BLaER1 (cell line): ENCODE results near the gene EMC1.
"Not testable (repeated sequence)": the region's sequence is repeated elsewhere in the genome, so short reads cannot be mapped to it uniquely, and the experiment has no call there.

Source experiments
- H3K27ac ChIP-seq: shearing (Covaris generic); formaldehyde crosslinking; 2 replicates; pipeline ENCODE4 v1.8.1; 2022
- H3K27me3 ChIP-seq: shearing (Covaris generic); formaldehyde crosslinking; 2 replicates; pipeline ENCODE4 v1.8.1; 2022
- H3K36me3 ChIP-seq: shearing (Covaris generic); formaldehyde crosslinking; 2 replicates; pipeline ENCODE4 v1.8.1; 2022
- H3K4me1 ChIP-seq: shearing (Covaris generic); formaldehyde crosslinking; 2 replicates; pipeline ENCODE4 v1.8.1; 2022
- H3K4me2 ChIP-seq: shearing (Covaris generic); formaldehyde crosslinking; 2 replicates; pipeline ENCODE4 v1.8.1; 2022
- H3K4me3 ChIP-seq: shearing (Covaris generic); formaldehyde crosslinking; 2 replicates; pipeline ENCODE4 v1.8.1; 2022
- H3K9ac ChIP-seq: shearing (Covaris generic); formaldehyde crosslinking; 2 replicates; pipeline ENCODE4 v1.8.1; 2022
- H3K9me3 ChIP-seq: shearing (Covaris generic); formaldehyde crosslinking; 2 replicates; pipeline ENCODE4 v1.8.1; 2022
- H4K20me1 ChIP-seq: shearing (Covaris generic); formaldehyde crosslinking; 2 replicates; pipeline ENCODE4 v1.8.1; 2022
- Cebpa-rat ChIP-seq: shearing (Covaris generic); IDR thresholded peaks from 2 replicates; pipeline ENCODE4 v1.8.1; 2022

EMC1 gene

GRCh38 chr1:19251305-19252196 is at the start of gene EMC1, which contains the start of gene MRTO4:
Gene EMC1, minus strand, starts transcription at chr1:19251524. Its CDS starts 15 bp downstream, at chr1:19251509.
Gene MRTO4, plus strand, starts transcription at chr1:19251805. Its CDS starts 31 bp downstream, at chr1:19251836.
- Histone ChIP-seq H3K4me3 (peak within 1 kb of the TSS; percentile 94), H3K4me1 (peaks cover 33% of the 10 kb centered on the region), H3K9ac (peak within 1 kb of the TSS; percentile 97), H3K27ac (peak within 1 kb of the TSS; percentile 98), H3K36me3 (peaks cover 48% of the 10 kb centered on the region), H3K4me2 (peak within 1 kb of the TSS; percentile 89), H4K20me1 (peaks cover 65% of the 10 kb centered on the region), H3K9me3 (no peaks in the 10 kb centered on the region), H3K27me3 (no peaks in the 10 kb centered on the region)
- no peak for TF ChIP-seq Cebpa-rat

DNA sequence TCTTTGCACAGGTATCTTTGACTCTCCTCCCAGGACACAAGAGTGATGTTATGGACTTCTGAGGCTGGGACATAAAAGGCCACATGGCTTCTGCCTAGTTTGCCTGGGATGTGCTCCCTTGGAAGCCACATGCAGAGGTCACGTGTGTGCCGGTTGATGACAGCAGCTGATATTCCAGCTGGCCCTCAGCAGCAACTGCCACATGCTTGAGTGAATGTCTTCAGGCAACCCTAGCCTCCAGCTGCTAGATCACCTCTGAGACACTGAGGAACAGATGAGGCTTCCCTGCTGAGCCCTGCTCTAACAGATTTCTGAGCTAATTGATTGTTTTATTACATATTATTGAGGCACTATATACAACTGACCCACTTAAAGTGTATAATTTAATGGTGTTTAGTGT is 48.9 kb upstream of the EMC1 start:
- peaks cover 49% of the 10 kb centered on the region for H3K36me3 ChIP-seq
- H3K4me1 ChIP-seq: no peaks in the 10 kb centered on the region
- H3K27ac ChIP-seq: no peak overlapping the region
- H3K9me3 ChIP-seq: peaks cover 10% of the 10 kb centered on the region
- H3K4me3 ChIP-seq: no peak overlapping the region
- no peak overlapping the region for H3K9ac ChIP-seq
- TF ChIP-seq Cebpa-rat: no peak
- no peaks in the 10 kb centered on the region for H4K20me1 ChIP-seq
- no peak overlapping the region for H3K4me2 ChIP-seq
- H3K27me3 ChIP-seq: no peaks in the 10 kb centered on the region

DNA sequence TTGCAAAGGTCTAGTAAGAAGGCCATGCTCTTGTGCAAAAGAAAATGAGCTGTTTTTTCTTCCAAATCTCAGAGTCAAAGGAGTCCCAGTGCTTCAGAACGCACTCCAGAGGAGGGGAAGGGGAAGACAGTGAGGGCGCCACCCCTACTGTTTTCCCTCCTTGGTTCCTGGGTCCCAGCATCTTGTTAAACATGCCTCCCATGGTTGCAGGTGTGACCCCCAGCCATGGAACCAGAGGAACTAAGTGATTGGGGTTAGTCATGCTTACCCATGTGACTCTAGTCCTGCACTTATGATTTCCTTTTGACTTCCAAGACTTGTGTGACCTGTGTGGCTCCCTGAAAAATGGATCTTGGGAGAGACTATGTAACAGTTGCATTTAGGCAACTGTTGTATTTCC is 43.3 kb upstream of the EMC1 start:
- Histone ChIP-seq H3K4me2 (no peak overlapping the region), H3K9me3 (peaks cover 42% of the 10 kb centered on the region), H3K4me1 (no peaks in the 10 kb centered on the region), H3K4me3 (no peak overlapping the region), H4K20me1 (no peaks in the 10 kb centered on the region), H3K27ac (no peak overlapping the region), H3K36me3 (peaks cover 30% of the 10 kb centered on the region), H3K27me3 (no peaks in the 10 kb centered on the region), H3K9ac (no peak overlapping the region)
- TF ChIP-seq Cebpa-rat: no peak

- Histone ChIP-seq H3K4me3 (peak overlapping the region; percentile 53; the same call in 1 of the 2 replicates), H3K27me3 (peaks cover 6% of the 10 kb centered on the region; the same call in 1 of the 2 replicates), H4K20me1 (no peaks in the 10 kb centered on the region), H3K36me3 (peaks cover 9% of the 10 kb centered on the region), H3K27ac (no peak overlapping the region), H3K9me3 (peaks cover 22% of the 10 kb centered on the region), H3K9ac (0 out of 2 replicates have a peak overlapping the region, but pooled peaks have one; percentile 29), H3K4me1 (peaks cover 10% of the 10 kb centered on the region), H3K4me2 (peak overlapping the region; percentile 85)
- TF ChIP-seq Cebpa-rat: no peak
These were observed 37.9 kb upstream of the EMC1 start for GRCh38 chr1:19289244-19289643.

DNA sequence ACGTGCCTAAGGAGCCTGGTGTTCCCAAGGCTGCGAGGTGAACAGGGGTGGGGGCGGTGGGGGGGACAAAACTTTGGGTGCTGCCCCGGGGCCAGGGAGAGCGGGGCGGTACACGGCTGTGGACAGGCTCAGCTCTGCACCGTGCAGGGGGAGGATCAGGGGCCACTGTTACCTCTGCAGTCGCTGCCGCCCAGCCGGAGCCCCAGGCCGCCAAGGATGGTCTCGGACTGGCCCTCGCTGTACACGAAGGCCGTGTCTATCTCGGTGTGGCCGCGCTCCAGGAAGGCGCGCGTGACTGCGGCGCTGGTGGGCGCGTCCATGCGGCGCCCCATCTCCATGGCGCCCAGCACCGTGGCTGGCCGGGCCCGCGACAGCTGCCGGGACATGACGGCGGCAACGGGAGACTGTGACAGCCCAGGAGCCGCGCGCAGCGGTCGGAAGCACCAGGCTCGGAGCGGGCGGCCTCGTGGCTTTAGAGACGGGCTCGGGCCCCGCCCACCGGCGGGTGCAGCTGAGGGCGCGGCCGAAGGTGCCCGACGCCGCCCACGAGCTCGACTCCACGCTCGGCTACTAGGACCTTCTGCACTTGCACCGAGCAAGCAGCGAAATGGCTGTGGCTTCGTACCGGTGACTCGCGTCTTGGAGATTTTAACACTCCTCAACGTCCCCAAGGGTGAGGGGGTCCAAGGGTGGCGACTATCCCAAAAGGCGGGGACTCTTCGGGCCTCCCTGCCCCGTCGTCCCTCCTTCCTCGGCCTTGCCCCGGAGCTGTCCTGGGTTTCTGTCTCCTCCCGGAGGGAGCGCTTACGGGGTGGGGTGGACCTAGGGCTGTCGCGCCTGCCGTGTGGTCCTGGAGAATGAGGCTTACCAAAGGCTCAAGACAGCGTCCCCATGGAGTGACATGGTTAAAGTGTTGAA is 37.3 kb upstream of the EMC1 start, which contains the start of gene AKR7A3:
TSS of gene AKR7A3 (minus strand) at position 447 of the 918 bp plus-strand sequence. CDS start at position 386, 61 bp downstream.
- peak within 1 kb of the TSS; percentile 85 for H3K4me2 ChIP-seq
- peaks cover 10% of the 10 kb centered on the region for H3K4me1 ChIP-seq
- not testable (repeated sequence) for H3K27me3 ChIP-seq, H4K20me1 ChIP-seq, H3K27ac ChIP-seq, H3K36me3 ChIP-seq
- H3K9ac ChIP-seq: 0 out of 2 replicates have a peak within 1 kb of the TSS, but pooled peaks have one; percentile 29
- H3K4me3 ChIP-seq: peak within 1 kb of the TSS; percentile 53
- peaks cover 16% of the 10 kb centered on the region for H3K9me3 ChIP-seq

DNA sequence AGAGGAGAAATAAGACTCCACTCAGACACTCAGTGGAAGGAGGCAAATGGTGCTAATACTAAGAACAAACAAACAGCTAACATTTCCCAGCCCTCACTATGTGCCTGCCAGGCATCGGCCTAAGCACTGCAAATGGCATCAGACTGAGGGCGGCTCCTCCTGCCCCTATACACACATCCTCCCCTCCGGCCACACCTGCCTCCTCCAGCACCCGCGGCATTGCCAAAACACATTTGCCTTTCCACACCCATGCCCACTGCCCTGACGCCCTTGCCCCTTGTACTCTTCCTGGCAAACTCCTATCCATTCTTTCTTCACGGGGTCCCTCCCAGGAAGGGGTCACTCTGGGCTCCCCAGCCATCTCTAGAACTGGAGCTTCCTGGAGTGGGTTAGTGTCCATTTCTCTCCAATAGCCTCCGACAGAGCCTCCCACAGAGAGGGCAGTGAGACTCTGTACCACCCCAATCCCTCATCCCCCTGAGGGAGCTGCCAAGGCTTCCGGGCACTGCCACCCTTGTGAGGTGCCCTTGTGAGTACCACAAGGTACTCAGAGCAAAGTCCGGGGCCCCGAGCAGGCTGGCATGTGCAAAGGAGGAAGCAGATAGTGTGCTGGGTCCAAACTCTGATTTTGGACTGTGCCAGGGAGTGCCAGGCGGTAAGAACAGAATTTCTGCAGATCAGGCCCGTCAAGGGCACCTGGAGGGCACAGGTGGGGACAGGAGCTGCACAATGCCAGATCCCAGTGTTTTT is 36.3 kb upstream of the EMC1 start:
- Histone ChIP-seq H3K27ac (no peak overlapping the region), H3K9me3 (peaks cover 10% of the 10 kb centered on the region), H3K4me1 (peaks cover 10% of the 10 kb centered on the region)

GRCh38 chr1:19285807-19286206 is 34.5 kb upstream of the EMC1 start:
- not testable (repeated sequence) for H4K20me1 ChIP-seq, H3K27ac ChIP-seq, H3K27me3 ChIP-seq, H3K4me3 ChIP-seq, H3K4me2 ChIP-seq, H3K36me3 ChIP-seq, H3K9ac ChIP-seq, H3K9me3 ChIP-seq
- H3K4me1 ChIP-seq: peaks cover 10% of the 10 kb centered on the region

More for the DNA sequence above, 36.3 kb upstream of the EMC1 start:
- Histone ChIP-seq H4K20me1 (no peaks in the 10 kb centered on the region), H3K4me2 (peak overlapping the region; percentile 85), H3K4me3 (no peak overlapping the region), H3K27me3 (peaks cover 6% of the 10 kb centered on the region; the same call in 1 of the 2 replicates), H3K9ac (no peak overlapping the region), H3K36me3 (peaks cover 5% of the 10 kb centered on the region; the same call in 1 of the 2 replicates)
- no peak for TF ChIP-seq Cebpa-rat

GRCh38 chr1:19285366-19285765 is 34.0 kb upstream of the EMC1 start:
- H3K36me3 ChIP-seq, H3K4me3 ChIP-seq, H3K4me2 ChIP-seq, H3K27ac ChIP-seq, H4K20me1 ChIP-seq, H3K27me3 ChIP-seq, H3K9me3 ChIP-seq, H3K9ac ChIP-seq: not testable (repeated sequence)
- H3K4me1 ChIP-seq: peaks cover 10% of the 10 kb centered on the region

GRCh38 chr1:19284881-19285280 is 33.6 kb upstream of the EMC1 start:
- no peak for TF ChIP-seq Cebpa-rat
- Histone ChIP-seq H4K20me1 (no peaks in the 10 kb centered on the region), H3K4me1 (peaks cover 10% of the 10 kb centered on the region), H3K27me3 (peaks cover 6% of the 10 kb centered on the region; the same call in 1 of the 2 replicates), H3K4me2 (no peak overlapping the region), H3K9me3 (no peaks in the 10 kb centered on the region), H3K36me3 (0 out of 2 replicates have a peak, but pooled peaks cover 7% of the 10 kb centered on the region), H3K27ac (no peak overlapping the region), H3K9ac (no peak overlapping the region), H3K4me3 (no peak overlapping the region)
